NB4 (cell line): ENCODE measurements around the gene FOXP1.

Experiments
- CTCF ChIP-seq: IDR thresholded peaks from one replicate; pipeline ENCODE4 v1.5.1; 2012; ENCODE audit warnings: low read depth, low read length
- MYC ChIP-seq: IDR thresholded peaks from 2 replicates; pipeline ENCODE4 v1.6.1; 2011; ENCODE audit warnings: low read depth, low read length
- POLR2A ChIP-seq: IDR thresholded peaks from 2 replicates; pipeline ENCODE4 v1.6.1; 2011; ENCODE audit warnings: mild to moderate bottlenecking; ENCODE audit not compliant: insufficient read length; ENCODE audit errors: extremely low read depth

GRCh38 chr3:71327936-71328335, 255.6 kb downstream of the FOXP1 start:
- TF ChIP-seq CTCF (no peak), POLR2A (no peak), MYC (no peak)
